ENCODE data around the gene CLDN4.
"Not testable (repeated sequence)": the region's sequence is repeated elsewhere in the genome, so short reads cannot be mapped to it uniquely, and the experiment has no call there.

CLDN4 gene

GRCh38 chr7:73830681-73831583, at the start of gene CLDN4:
Gene CLDN4 (plus strand): TSS chr7:73830996. CDS start chr7:73831202, 206 bp downstream.
- DNase-seq (ENCODE audit: low read depth): no peak

GRCh38 chr7:73786588-73786987, 44.2 kb upstream of the CLDN4 start:
- DNase-seq (ENCODE audit: low read depth): no peak

GRCh38 chr7:73787786-73788048, 43.1 kb upstream of the CLDN4 start:
- not testable (repeated sequence) for DNase-seq (ENCODE audit: low read depth)

GRCh38 chr7:73789051-73789450, 41.7 kb upstream of the CLDN4 start:
- no peak for DNase-seq (ENCODE audit: low read depth)

- DNase-seq (ENCODE audit: low read depth): not testable (repeated sequence)
Measured at GRCh38 chr7:73791170-73791690, 39.6 kb upstream of the CLDN4 start.

GRCh38 chr7:73795188-73795587, 35.6 kb upstream of the CLDN4 start:
- DNase-seq (ENCODE audit: low read depth): not testable (repeated sequence)

- DNase-seq (ENCODE audit: low read depth): not testable (repeated sequence)
Measured at GRCh38 chr7:73796656-73797055, 34.1 kb upstream of the CLDN4 start.

GRCh38 chr7:73797176-73797575, 33.6 kb upstream of the CLDN4 start:
- not testable (repeated sequence) for DNase-seq (ENCODE audit: low read depth)

GRCh38 chr7:73799282-73800141, 31.3 kb upstream of the CLDN4 start:
- no peak for DNase-seq (ENCODE audit: low read depth)

- DNase-seq (ENCODE audit: low read depth): no peak
Measured at GRCh38 chr7:73801577-73801976, 29.2 kb upstream of the CLDN4 start.

GRCh38 chr7:73802459-73802858, 28.3 kb upstream of the CLDN4 start:
- no peak for DNase-seq (ENCODE audit: low read depth)

GRCh38 chr7:73809467-73809951, 21.3 kb upstream of the CLDN4 start:
- no peak for DNase-seq (ENCODE audit: low read depth)

GRCh38 chr7:73810998-73811360, 19.8 kb upstream of the CLDN4 start:
- no peak for DNase-seq (ENCODE audit: low read depth)

GRCh38 chr7:73811760-73812168, 19.0 kb upstream of the CLDN4 start:
- peak; percentile 16 for DNase-seq (ENCODE audit: low read depth)

- no peak for DNase-seq (ENCODE audit: low read depth)
Measured at GRCh38 chr7:73812996-73813395, 17.8 kb upstream of the CLDN4 start.

- no peak for DNase-seq (ENCODE audit: low read depth)
Measured at GRCh38 chr7:73815436-73815835, 15.4 kb upstream of the CLDN4 start.

- DNase-seq (ENCODE audit: low read depth): no peak
Measured at GRCh38 chr7:73817121-73817520, 13.7 kb upstream of the CLDN4 start.

- no peak for DNase-seq (ENCODE audit: low read depth)
Measured at GRCh38 chr7:73820013-73820412, 10.8 kb upstream of the CLDN4 start.

- DNase-seq (ENCODE audit: low read depth): not testable (repeated sequence)
Measured at GRCh38 chr7:73821597-73822285, 9.1 kb upstream of the CLDN4 start.

GRCh38 chr7:73822319-73823173, 8.2 kb upstream of the CLDN4 start:
- DNase-seq (ENCODE audit: low read depth): peak; percentile 72

- DNase-seq (ENCODE audit: low read depth): no peak
Measured at GRCh38 chr7:73823257-73823656, 7.5 kb upstream of the CLDN4 start.
